Psoas muscle (tissue), 8 donors: Measurements from ENCODE around the gene APOA4. TPM values are rescaled to one million over a fixed set of nuclear protein-coding genes. Genes with fewer than 3 reads are reported as not detected.

ENCODE experiments used
- ATAC-seq, 4 donors: fragments of 200-7000 bp; cut with Tn5 transposase; one replicate each; pipeline ENCODE4 v1.9.1; 2020; ENCODE audit warnings: moderate library complexity in 3 of 4, mild to moderate bottlenecking in 2 of 4
- DNase-seq, 2 donors: peaks; one replicate each; pipeline ENCODE4 v3.0.0-alpha.2; 2020
- H3K27ac ChIP-seq: fragments of 200-600 bp; one replicate; pipeline ENCODE4 v1.8.0; 2022
- H3K27me3 ChIP-seq, 3 donors: fragments of 200-600 bp in 1 of 3; one replicate each; pipeline versions ENCODE4 v1.6.1 to v1.8.0; 2013 to 2022; ENCODE audit warnings: low read length in 2 of 3, mild to moderate bottlenecking in 2 of 3, moderate library complexity in 1 of 3; ENCODE audit not compliant: insufficient read depth in 3 of 3
- H3K36me3 ChIP-seq, 2 donors: fragments of 200-600 bp in 1 of 2; one replicate each; pipeline versions ENCODE4 v1.6.1 to v1.8.0; 2013 to 2022; ENCODE audit warnings: low read depth in 1 of 2, mild to moderate bottlenecking in 1 of 2, moderate library complexity in 1 of 2; ENCODE audit not compliant: insufficient read depth in 1 of 2
- H3K4me1 ChIP-seq: fragments of 200-600 bp; one replicate; pipeline ENCODE4 v1.8.0; 2022
- H3K4me3 ChIP-seq: fragments of 200-600 bp; one replicate; pipeline ENCODE4 v1.8.0; 2022; ENCODE audit warnings: mild to moderate bottlenecking
- H3K9me3 ChIP-seq: fragments of 200-600 bp; one replicate; pipeline ENCODE4 v1.8.0; 2022
- WGBS, 3 donors: extraction: QIAGEN DNeasy Blood & Tissue Kit; methylation state at CpG; one replicate each; pipeline versions ENCODE4 v1.1.6 to v1.1.7; 2013; 5-methylcytosine and 5-hydroxymethylcytosine counted together
- intact Hi-C, 2 donors: fragments of 100-400 bp; cut with DNase I; formaldehyde crosslinking; loops; one replicate each; pipeline versions ENCODE4 v1.11.0 to v1.14.2; 2022
- polyA plus RNA-seq, 3 donors: library from polyadenylated mRNA; stranded (reverse); fragments of 200-250 nt; gene quantifications; one replicate each; pipeline ENCODE4 v1.2.3, GENCODE V29; 2013
- total RNA-seq, 4 donors: library from RNA; stranded (reverse); fragmentation: NEBNext Ultra II Directional in 2 of 4; extraction: Animal tissue kit (Norgen Biotek cat#: 25700) in 2 of 4; gene quantifications; one replicate each; pipeline versions ENCODE4 v1.2.1 to v1.2.4, GENCODE V29; 2021 to 2023
- TF ChIP-seq, protein P1 (sequence below): fragments of 200-600 bp; IDR thresholded peaks from one replicate; pipeline ENCODE4 v1.8.0; 2022; ENCODE audit warnings: antibody characterized with exemption
- donor health status: healthy with polysubstance abuse.
- donor health status: DM: no; HTN: no; CAD: no; lungs with moderate emphysema.
- donor health status: Bipolar disorder and iron deficiency.
- donor health status: healthy.
- donor health status: DM: yes; HTN: yes; CAD: no.
- donor health status: DM: no; HTN: no; CAD: no.
- donor health status: DM: no; HTN: no; CAD: no.
- donor health status: DM: yes; HTN: yes; CAD: no.

Gene APOA4
- total and polyA plus RNA-seq, 7 donors: 0.44 to 6.0 (median 0.50) TPM; not detected in 4

DNA sequence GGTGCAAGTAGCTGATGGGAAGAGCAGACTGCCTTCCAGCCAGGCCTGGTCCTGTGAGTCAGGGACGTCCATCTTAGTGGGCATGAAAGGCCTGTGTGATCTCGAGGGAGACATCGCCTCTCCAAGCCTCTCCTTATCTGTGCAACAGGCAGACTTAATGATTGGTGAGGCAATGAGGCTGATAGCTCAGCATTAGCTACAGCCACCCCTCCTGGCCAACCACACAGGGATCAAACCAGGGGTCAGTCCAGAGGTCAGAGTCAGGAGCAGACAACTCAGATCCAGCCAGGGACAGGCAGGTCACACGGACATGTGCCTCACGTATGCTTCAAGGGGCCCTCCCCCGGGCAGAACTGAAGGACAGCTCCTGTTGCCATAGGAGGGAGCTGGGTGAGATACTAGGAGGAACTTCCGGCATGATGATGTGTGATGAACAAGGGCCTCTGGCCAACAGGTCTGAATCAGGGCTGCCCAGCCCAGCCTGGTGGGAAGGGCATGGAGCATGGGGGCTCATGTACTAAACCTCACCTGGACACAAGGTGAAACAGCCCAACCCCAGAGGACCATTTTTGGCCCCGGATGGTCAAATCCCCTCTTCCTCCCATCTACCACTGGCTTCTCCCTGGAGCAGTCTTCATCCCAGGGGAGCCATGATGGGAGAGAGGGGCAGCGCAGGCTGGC is 3.8 kb upstream of the APOA4 start:
- 70 to 76% (median 75%) methylated on average over 9 of the region's 9 CpGs for WGBS, 3 donors
- Histone ChIP-seq H3K4me1 (no peaks in the 10 kb centered on the region), H3K27ac (no peak overlapping the region), H3K9me3 (no peaks in the 10 kb centered on the region), H3K36me3 (no peaks in the 10 kb centered on the region), H3K27me3 (no peaks in the 10 kb centered on the region), H3K4me3 (no peak overlapping the region)
- DNase-seq (no peak), ATAC-seq (no peak)
- TF ChIP-seq, protein P1, sequence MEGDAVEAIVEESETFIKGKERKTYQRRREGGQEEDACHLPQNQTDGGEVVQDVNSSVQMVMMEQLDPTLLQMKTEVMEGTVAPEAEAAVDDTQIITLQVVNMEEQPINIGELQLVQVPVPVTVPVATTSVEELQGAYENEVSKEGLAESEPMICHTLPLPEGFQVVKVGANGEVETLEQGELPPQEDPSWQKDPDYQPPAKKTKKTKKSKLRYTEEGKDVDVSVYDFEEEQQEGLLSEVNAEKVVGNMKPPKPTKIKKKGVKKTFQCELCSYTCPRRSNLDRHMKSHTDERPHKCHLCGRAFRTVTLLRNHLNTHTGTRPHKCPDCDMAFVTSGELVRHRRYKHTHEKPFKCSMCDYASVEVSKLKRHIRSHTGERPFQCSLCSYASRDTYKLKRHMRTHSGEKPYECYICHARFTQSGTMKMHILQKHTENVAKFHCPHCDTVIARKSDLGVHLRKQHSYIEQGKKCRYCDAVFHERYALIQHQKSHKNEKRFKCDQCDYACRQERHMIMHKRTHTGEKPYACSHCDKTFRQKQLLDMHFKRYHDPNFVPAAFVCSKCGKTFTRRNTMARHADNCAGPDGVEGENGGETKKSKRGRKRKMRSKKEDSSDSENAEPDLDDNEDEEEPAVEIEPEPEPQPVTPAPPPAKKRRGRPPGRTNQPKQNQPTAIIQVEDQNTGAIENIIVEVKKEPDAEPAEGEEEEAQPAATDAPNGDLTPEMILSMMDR: no peak
- intact Hi-C loops: no loop called here

DNA sequence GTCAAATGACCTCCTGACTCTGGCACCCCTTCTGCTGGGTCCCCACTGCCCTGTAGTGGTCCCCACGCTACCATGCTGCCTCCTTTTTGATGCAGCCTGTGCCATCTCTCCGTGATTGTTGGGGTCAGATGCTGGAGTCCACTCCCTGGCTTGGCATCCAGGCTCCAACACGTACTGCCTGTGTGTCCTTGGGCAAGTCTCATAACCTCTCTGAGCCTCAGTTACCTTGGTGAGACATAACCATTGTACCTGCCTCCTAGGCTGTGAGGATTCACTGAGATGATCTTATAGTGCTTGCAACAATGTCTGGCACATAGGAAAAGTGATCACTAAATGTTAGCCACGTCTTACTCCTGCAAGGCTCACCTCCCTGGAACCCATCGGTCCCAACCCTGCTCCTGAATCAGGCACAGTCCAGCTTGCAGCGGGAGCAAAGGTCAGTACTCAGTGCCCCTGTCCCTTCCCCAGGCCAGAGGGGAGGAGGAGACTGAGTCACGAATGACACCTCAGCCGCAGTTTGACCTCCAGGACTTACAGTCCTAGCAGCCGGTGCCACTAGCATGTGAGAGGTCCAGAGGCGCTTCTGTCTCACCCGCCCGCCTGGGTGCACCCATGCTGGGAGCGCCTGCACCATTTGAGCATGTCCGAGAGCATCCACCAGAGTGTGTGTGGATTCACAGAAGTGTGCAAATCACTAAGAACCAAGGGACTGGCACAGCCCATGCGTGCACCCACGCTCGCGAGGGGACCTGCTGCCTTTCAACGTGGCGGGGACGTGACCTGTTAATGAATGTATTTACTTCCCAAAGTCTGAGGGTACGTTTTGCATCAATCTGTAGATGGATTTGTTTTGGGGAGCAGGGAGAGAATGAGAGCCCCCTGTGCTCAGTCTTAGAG is 3.0 kb upstream of the APOA4 start:
- Histone ChIP-seq H3K4me3 (no peak overlapping the region), H3K4me1 (no peaks in the 10 kb centered on the region), H3K9me3 (no peaks in the 10 kb centered on the region), H3K27ac (no peak overlapping the region), H3K27me3 (no peaks in the 10 kb centered on the region), H3K36me3 (no peaks in the 10 kb centered on the region)
- whole genome bisulfite sequencing, 3 donors: 76 to 79% (median 78%) methylated on average over 22 of the region's 22 CpGs
- ATAC-seq (no peak), DNase-seq (no peak)
- intact Hi-C loops: no loop called here
- TF ChIP-seq, protein P1: no peak

DNA sequence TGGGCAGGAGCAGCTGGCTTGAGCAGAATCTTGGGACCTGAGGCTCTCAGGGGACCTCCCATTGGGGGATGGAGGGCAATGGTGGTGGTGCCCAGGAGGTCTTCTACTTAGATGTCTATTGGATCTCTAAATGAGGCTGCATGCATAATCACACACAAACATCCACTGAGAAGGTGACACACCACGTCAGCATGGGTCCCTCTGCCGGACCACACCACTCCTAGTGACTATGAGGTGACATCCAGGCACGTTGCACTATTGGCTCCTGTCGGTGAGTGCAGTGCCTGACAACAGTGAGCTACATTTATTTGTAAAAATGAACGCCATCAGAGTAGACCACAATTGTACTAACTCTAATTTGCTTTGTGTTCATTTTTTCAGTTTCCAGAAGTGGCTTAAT is 2.3 kb upstream of the APOA4 start:
- 72 to 78% (median 73%) methylated on average over 5 of the region's 5 CpGs for WGBS, 3 donors
- Histone ChIP-seq H3K9me3 (no peaks in the 10 kb centered on the region), H3K4me1 (no peaks in the 10 kb centered on the region), H3K4me3 (no peak overlapping the region), H3K36me3 (no peaks in the 10 kb centered on the region), H3K27ac (no peak overlapping the region), H3K27me3 (no peaks in the 10 kb centered on the region)
- intact Hi-C loops: no loop called here
- no peak for DNase-seq
- TF ChIP-seq, protein P1: no peak
- ATAC-seq: no peak

DNA sequence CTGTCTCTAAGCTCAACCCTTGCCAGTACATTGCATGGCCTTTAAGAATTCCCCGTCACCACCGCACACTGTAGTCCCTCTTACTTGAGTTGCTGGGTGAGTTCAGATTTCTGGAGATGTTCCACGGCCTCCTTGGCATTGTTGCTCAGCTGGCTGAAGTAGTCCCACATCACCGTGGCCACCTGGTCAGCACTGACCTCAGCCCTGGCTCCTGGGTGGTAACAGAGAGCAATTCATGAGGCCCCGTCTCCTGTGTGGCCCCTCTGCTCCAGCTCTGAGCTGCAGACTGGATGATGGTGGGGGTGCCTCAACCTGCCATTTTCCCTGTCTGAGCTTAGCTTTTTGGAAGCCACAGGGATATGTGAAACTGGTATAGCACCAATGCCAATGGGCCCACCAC is 529 bp downstream of the APOA4 start:
- WGBS, 3 donors: 19 to 35% (median 26%) methylated on average over 5 of the region's 5 CpGs
- peak; percentile 49 to 91 (median 79) for ATAC-seq
- DNase-seq: no peak
- Histone ChIP-seq H3K4me1 (no peaks in the 10 kb centered on the region), H3K27me3 (no peaks in the 10 kb centered on the region), H3K4me3 (no peak overlapping the region), H3K9me3 (no peaks in the 10 kb centered on the region), H3K27ac (peak overlapping the region; percentile 58), H3K36me3 (no peaks in the 10 kb centered on the region)
- TF ChIP-seq, protein P1: no peak
- intact Hi-C loops: no loop called here
